ENCODE data around the gene LARGE1.

DNA sequence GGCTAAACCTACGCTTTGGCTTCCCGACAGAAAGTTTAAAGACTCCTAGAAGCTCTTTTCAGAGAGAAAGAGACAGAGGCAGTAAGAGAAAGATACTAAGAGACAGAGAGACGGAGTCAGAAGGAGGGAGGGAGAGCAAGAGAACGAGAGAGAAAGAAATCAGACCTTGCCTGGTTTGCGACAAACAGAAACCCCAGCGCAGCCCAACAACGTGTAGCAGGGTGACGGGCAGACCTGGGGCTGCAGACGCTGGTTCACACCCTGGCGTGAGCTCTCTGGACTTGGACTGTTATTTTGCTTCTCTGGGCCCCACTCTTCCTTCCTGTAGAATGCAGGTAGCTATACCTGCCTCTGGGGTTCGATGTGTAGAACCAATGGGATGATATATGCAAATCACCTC, 617.7 kb downstream of the LARGE1 start:
- TF ChIP-seq, protein P1, sequence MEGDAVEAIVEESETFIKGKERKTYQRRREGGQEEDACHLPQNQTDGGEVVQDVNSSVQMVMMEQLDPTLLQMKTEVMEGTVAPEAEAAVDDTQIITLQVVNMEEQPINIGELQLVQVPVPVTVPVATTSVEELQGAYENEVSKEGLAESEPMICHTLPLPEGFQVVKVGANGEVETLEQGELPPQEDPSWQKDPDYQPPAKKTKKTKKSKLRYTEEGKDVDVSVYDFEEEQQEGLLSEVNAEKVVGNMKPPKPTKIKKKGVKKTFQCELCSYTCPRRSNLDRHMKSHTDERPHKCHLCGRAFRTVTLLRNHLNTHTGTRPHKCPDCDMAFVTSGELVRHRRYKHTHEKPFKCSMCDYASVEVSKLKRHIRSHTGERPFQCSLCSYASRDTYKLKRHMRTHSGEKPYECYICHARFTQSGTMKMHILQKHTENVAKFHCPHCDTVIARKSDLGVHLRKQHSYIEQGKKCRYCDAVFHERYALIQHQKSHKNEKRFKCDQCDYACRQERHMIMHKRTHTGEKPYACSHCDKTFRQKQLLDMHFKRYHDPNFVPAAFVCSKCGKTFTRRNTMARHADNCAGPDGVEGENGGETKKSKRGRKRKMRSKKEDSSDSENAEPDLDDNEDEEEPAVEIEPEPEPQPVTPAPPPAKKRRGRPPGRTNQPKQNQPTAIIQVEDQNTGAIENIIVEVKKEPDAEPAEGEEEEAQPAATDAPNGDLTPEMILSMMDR (IDR thresholded peaks at IDR 0.05 in 8 of 11, conservative IDR thresholded peaks at IDR 0.05 in 3 of 11): no peak
- TF ChIP-seq POLR2A (IDR thresholded peaks at IDR 0.05): no peak
